HCT116 (cell line): ENCODE data around the gene HACD3. TPM values are rescaled to one million over a fixed set of nuclear protein-coding genes. Genes with fewer than 3 reads are reported as not detected.

Source experiments
- ATAC-seq: fragments of 200-7000 bp; cut with Tn5 transposase; 2 replicates; pipeline ENCODE4 v1.9.1; 2020; ENCODE audit warnings: mild to moderate bottlenecking, moderate library complexity
- BruUV-seq: library from RNA; stranded (reverse); fragments of 400-500 nt; replicated peaks from 2 replicates; lab custom pipeline; 2021; lab: Mats Ljungman, UMichigan
- CTCF ChIA-PET: fragments of 300-600 bp; sonication (Branson Sonifier 250); formaldehyde crosslinking; loops from one replicate; lab custom pipeline; 2021; ENCODE audit warnings: antibody characterized with exemption; lab: Charles Lee
- POLR2A ChIA-PET: fragments of 300-600, 350-600 bp; sonication (Branson Sonifier 250); formaldehyde crosslinking; loops from one replicate; lab custom pipeline; 2021; ENCODE audit warnings: antibody characterized with exemption; lab: Charles Lee
- RAD21 ChIA-PET, 2 experiments: fragments of 300-600 bp; sonication (Branson Sonifier 250); formaldehyde crosslinking; loops; one replicate each; lab custom pipeline; 2023; ENCODE audit warnings: low total read pairs in 2 of 2; ENCODE audit not compliant: uncharacterized antibody in 2 of 2, unreplicated experiment in 2 of 2, low non-redundant PET in 1 of 2; lab: Charles Lee
- DNase-seq: peaks from one replicate; pipeline ENCODE4 v3.0.0-alpha.2; 2010; ENCODE audit warnings: low read depth, low spot score
- H2AFZ ChIP-seq: fragments of 200-600 bp; shearing (Covaris generic), sonication (generic); 2 replicates; pipeline ENCODE4 v1.6.1; 2017; ENCODE audit warnings: low read depth, mixed run types, mixed read lengths, antibody characterized with exemption, low read length; ENCODE audit not compliant: poor library complexity, severe bottlenecking
- H3K27ac ChIP-seq: 2 replicates; pipeline ENCODE4 v1.5.1; 2012; ENCODE audit warnings: low read depth, low read length
- H3K27me3 ChIP-seq: fragments of 200-600 bp; sonication (generic); 2 replicates; pipeline ENCODE4 v1.6.1; 2016; ENCODE audit warnings: mixed run types, low read length, mixed read lengths; ENCODE audit not compliant: insufficient read depth
- H3K36me3 ChIP-seq, 2 experiments: fragments of 200-500 bp in 1 of 2; fragments of 200-600 bp in 1 of 2; sonication (Bioruptor generic) in 1 of 2; sonication (generic) in 1 of 2; 2 replicates each; pipeline versions ENCODE4 v1.5.1 to v1.6.1; 2014 to 2016; ENCODE audit warnings: low read length in 2 of 2, inconsistent platforms in 1 of 2, mixed read lengths in 1 of 2, mixed run types in 1 of 2; ENCODE audit not compliant: insufficient read depth in 2 of 2, control insufficient read depth in 1 of 2
- H3K4me1 ChIP-seq, 2 experiments: fragments of 200-600 bp in 1 of 2; sonication (generic) in 1 of 2; 2 replicates each; pipeline versions ENCODE4 v1.5.1 to v1.6.1; 2012 to 2017; ENCODE audit warnings: low read length in 2 of 2, inconsistent platforms in 1 of 2, mild to moderate bottlenecking in 1 of 2, mixed read lengths in 1 of 2, mixed run types in 1 of 2, moderate library complexity in 1 of 2; ENCODE audit not compliant: insufficient read depth in 2 of 2, control insufficient read depth in 1 of 2
- H3K4me2 ChIP-seq: fragments of 200-600 bp; sonication (generic); 2 replicates; pipeline ENCODE4 v1.6.1; 2017; ENCODE audit warnings: mixed run types, low read length, mixed read lengths
- H3K4me3 ChIP-seq, 2 experiments: fragments of 200-600 bp in 1 of 2; sonication (generic) in 1 of 2; replicated peaks in 1 of 2; 2 replicates each; pipeline ENCODE4 v1.5.1; 2011 to 2016; ENCODE audit warnings: low read length in 2 of 2, control low read depth in 1 of 2, low read depth in 1 of 2, mild to moderate bottlenecking in 1 of 2, mixed read lengths in 1 of 2, mixed run types in 1 of 2
- H3K79me2 ChIP-seq: fragments of 200-600 bp; sonication (generic); 2 replicates; pipeline ENCODE4 v1.6.1; 2017; ENCODE audit warnings: mild to moderate bottlenecking, mixed run types, low read length, moderate library complexity, mixed read lengths; ENCODE audit not compliant: insufficient read depth
- H3K9ac ChIP-seq: fragments of 200-600 bp; sonication (generic); 2 replicates; pipeline ENCODE4 v1.6.1; 2016; ENCODE audit warnings: low read length, mixed read lengths
- H3K9me2 ChIP-seq: fragments of 200-600 bp; sonication (generic), shearing (Covaris generic); 2 replicates; pipeline ENCODE4 v1.6.1; 2017; ENCODE audit warnings: mixed run types, mild to moderate bottlenecking, moderate library complexity; ENCODE audit not compliant: insufficient read depth
- H3K9me3 ChIP-seq, 2 experiments: fragments of 200-500 bp in 1 of 2; fragments of 200-600 bp in 1 of 2; sonication (Bioruptor generic) in 1 of 2; sonication (generic) in 1 of 2; 2 replicates each; pipeline ENCODE4 v1.6.1; 2014 to 2017; ENCODE audit warnings: low read length in 2 of 2, mixed read lengths in 2 of 2, inconsistent platforms in 1 of 2, low read depth in 1 of 2, mild to moderate bottlenecking in 1 of 2, mixed run types in 1 of 2, moderate library complexity in 1 of 2; ENCODE audit not compliant: control insufficient read depth in 1 of 2, insufficient read depth in 1 of 2
- H4K20me1 ChIP-seq: fragments of 200-600 bp; sonication (generic), shearing (Covaris generic); 2 replicates; pipeline ENCODE4 v1.6.1; 2017; ENCODE audit warnings: mixed run types, mild to moderate bottlenecking, moderate library complexity; ENCODE audit not compliant: insufficient read depth
- CBX3 ChIP-seq: IDR thresholded peaks from 2 replicates; pipeline ENCODE4 v1.6.1; 2012; ENCODE audit warnings: low read depth
- CTCF ChIP-seq, 3 experiments: fragments of 200-600 bp in 1 of 3; sonication (generic) in 1 of 3; IDR thresholded peaks in 2 of 3; conservative IDR thresholded peaks in 1 of 3; 2 replicates each; pipeline ENCODE4 v1.5.1; 2012 to 2017; ENCODE audit warnings: low read depth in 2 of 3, low read length in 2 of 3, antibody characterized with exemption in 1 of 3, borderline replicate concordance in 1 of 3, control low read depth in 1 of 3, mild to moderate bottlenecking in 1 of 3, mixed read lengths in 1 of 3, mixed run types in 1 of 3, moderate library complexity in 1 of 3; ENCODE audit not compliant: insufficient read depth in 1 of 3
- EGR1 ChIP-seq: IDR thresholded peaks from 2 replicates; pipeline ENCODE4 v1.6.1; 2012; ENCODE audit warnings: low read depth
- SRF ChIP-seq: IDR thresholded peaks from 2 replicates; pipeline ENCODE4 v1.6.1; 2012; ENCODE audit warnings: low read depth
- TCF7L2 ChIP-seq: IDR thresholded peaks from 2 replicates; pipeline ENCODE4 v1.7.0; 2011; ENCODE audit warnings: borderline replicate concordance, inconsistent platforms; ENCODE audit not compliant: insufficient read depth, insufficient read length; ENCODE audit errors: extremely low read depth
- YY1 ChIP-seq: IDR thresholded peaks from 2 replicates; pipeline ENCODE4 v1.6.1; 2011; ENCODE audit warnings: low read length, low read depth, moderate library complexity, mild to moderate bottlenecking; ENCODE audit not compliant: insufficient replicate concordance; ENCODE audit errors: extremely low read depth
- ZBTB33 ChIP-seq: IDR thresholded peaks from 2 replicates; pipeline ENCODE4 v1.6.1; 2011; ENCODE audit warnings: mild to moderate bottlenecking, low read length, moderate library complexity; ENCODE audit not compliant: insufficient replicate concordance; ENCODE audit errors: extremely low read depth
- ZFX ChIP-seq: fragments of 450-650 bp; IDR thresholded peaks from 2 replicates; pipeline ENCODE4 v1.6.1; 2017
- ZNF274 ChIP-seq: fragments of 200-500 bp; sonication (Bioruptor generic); IDR thresholded peaks from 2 replicates; pipeline ENCODE4 v1.6.1; 2014; ENCODE audit warnings: mild to moderate bottlenecking, low read depth, low read length, inconsistent platforms
- intact Hi-C: fragments of 100-400 bp; cut with micrococcal nuclease; formaldehyde crosslinking; loops from 2 replicates; pipeline ENCODE4 v1.10.0; 2022
- total RNA-seq: library from RNA; stranded (reverse); gene quantifications from one replicate; pipeline ENCODE4 v1.2.1, GENCODE V29; 2021; ENCODE audit not compliant: unreplicated experiment

HACD3 gene
- total RNA-seq, 1 experiment from 2014 or later, result 57.5 TPM

GRCh38 chr15:65576664-65577063 lies 46.4 kb downstream of the HACD3 start:
- DNase-seq (no peak), ATAC-seq (no peak)
- Histone ChIP-seq H4K20me1 (no peaks in the 10 kb centered on the region), H3K27ac (no peak overlapping the region), H3K4me3 (no peak overlapping the region), H3K9me2 (no peaks in the 10 kb centered on the region), H3K9ac (no peak overlapping the region), H3K4me1 (no peaks in the 10 kb centered on the region), H3K9me3 (no peaks in the 10 kb centered on the region), H3K4me2 (no peak overlapping the region), H3K27me3 (no peaks in the 10 kb centered on the region), H2AFZ (no peak overlapping the region), H3K79me2 (no peaks in the 10 kb centered on the region), H3K36me3 (peaks cover 36 to 51% of the 10 kb centered on the region in 2 experiments)
- RAD21 ChIA-PET, result no interaction called here
- POLR2A ChIA-PET, result no interaction called here
- no TSS peak for BruUV-seq
- CTCF ChIA-PET, result no interaction called here
- intact Hi-C loops, result no loop called here
- TF ChIP-seq EGR1 (no peak), ZFX (no peak), CBX3 (no peak), ZNF274 (no peak), CTCF (IDR thresholded peaks at IDR 0.05 in 2 of 3, conservative IDR thresholded peaks at IDR 0.05 in 1 of 3; ENCODE audit: borderline replicate concordance in 1 of 3, insufficient read depth in 1 of 3, low read depth in 2 of 3, low read length in 2 of 3) (no peak), ZBTB33 (no peak), YY1 (no peak), TCF7L2 (no peak), SRF (no peak)
